NCI-H1092 (cell line): ENCODE data around the gene TNFRSF18.

Experiments used
- DNase-seq: peaks from one replicate; lab custom pipeline; 2025; lab: John Stamatoyannopoulos, UW

TNFRSF18 gene

DNA sequence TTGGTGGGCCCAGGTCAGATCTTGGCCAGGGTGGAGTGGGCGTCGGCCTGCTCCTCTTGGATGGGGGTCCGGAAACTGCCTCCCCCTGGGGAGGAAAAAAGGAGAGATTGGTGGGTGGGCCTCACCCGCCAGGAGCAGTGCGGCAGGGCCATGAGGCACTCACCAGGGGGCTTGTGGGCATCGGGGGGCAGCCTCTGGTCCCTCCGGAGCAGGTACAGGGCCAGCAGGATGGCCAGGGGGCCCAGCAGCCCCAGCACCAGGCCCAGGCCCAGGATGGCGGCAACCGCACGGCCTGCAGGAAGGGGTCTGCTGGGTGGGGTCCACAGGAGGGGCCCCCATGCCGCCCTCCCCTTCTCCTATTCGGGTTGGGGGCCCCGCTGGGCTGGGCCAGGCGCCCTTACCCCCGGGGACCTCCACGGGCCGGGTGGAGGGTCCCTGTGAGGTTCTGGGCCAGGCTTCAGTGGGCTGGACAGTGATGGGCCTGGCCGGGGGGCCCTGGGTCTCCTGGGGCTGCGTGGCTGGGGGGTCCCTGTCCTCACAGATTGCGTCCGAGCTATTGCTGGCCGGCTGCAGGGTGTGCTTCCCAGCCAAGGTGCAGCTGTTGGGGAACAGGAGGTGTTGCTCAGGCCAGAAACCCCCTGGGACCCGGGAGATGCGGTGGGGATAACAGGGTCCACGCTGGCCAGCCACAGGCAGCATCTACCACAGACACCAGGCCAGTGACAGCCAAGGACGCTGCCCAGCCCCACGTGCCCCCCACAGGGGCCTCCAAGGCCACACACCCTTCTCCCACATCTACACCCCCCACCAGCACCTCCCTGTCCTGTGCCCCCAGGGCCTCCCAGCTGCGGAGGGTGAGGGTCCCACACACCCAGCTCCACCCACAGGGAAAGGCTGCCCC, 5.4 kb upstream of the TNFRSF18 start:
- no peak for DNase-seq

DNA sequence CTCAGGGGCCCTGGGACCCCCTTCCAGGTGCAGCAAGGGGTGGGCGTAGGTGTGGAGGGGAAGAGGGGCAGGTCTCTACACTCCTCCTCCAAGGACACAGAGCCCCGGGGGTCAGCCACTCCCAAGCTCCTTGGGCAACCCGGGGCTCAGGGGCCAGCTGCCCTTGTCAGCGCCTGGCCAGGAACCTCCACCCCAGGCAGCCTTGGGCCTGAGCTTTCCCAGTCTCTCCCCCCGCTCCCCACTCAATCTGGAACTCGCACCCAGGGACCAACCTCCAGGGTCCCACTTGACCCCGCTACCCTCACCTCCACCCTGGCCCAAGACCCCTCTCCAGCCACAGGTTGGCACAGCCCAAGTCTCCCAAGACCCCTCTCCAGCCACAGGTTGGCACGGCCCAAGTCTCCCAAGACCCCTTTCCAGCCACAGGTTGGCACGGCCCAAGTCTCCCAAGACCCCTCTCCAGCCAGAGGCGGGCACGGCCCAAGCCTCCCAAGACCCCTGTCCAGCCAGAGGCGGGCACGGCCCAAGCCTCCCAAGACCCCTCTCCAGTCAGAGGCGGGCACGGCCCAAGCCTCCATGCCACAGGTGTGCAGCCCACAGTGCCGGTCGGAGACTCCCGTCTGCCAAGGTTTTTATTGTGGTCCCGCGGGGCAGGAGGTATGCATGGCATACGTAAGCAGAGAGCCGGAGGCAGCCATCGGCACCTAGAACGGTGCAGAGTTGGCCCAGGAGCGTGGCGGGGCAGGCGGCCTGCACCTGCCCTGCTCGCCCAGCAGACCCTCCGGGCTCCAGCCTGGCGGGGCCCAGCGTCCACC, 4.5 kb upstream of the TNFRSF18 start:
- no peak for DNase-seq

DNA sequence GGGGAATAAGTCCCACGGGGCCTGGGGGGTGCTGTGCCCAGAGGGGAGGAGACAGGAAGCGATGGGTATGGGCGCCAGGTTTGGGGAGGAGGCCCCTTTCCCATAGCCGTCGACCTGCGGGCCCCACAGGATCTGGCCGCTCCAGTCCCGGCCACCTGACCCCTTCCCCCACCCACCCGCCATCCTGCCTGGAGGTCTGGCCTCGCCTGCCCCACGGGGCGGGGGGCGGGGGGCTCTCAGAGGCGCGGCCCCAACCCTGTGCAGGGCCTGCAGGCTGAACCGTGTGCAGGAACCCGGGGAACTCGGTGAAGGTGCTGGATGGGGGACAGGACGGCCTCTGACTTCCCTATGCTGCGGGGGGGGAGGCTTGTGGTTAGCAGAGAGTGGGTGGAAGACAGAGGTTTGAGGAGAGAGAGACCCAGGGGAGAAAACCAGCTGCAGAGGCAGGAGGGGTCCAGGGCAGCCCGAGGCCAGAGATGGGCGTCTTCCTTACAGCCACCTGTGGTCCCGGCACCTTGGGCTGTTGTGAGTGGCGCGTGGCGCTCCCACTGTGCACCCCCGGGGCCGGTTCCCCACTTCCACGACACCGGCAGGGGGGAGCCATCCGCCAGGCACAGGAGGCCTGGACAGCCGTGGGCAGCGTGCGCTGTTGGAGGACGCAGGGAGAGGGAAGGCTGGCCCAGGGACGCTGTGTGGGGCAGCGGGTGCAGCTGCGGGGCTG, 2.5 kb upstream of the TNFRSF18 start:
- DNase-seq: no peak

GRCh38 chr1:1207571-1207892, 1.1 kb upstream of the TNFRSF18 start:
- DNase-seq: no peak

DNA sequence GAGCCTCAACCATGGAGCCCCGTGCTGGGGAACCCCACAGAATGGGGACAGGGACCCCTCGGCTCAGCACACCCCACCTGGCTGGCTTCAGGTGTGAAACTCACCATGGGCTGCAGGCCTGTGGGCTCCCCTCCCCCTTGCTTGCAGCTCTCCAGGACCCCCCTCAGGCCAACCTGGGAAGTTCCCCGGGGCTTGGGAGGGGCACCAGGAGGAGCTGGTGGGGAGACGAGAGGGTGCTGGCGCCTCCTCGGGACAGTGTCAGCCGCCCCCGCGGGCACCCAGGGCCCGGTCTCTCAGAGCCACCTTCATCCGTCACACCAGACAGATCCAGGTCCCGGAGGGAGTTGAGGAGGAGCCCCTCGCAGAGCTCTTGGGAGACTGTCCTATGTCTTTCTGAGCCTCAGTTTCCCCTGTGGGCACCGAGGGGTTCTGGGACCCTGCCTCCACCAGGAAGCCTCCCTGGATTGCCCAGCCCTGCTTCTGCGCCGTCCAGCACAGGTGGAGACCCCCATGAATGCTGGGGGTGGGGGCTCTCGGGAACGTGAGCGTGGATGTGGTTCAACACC, 657 bp upstream of the TNFRSF18 start:
- no peak for DNase-seq

GRCh38 chr1:1205769-1206375, 520 bp downstream of the TNFRSF18 start:
- no peak for DNase-seq

DNA sequence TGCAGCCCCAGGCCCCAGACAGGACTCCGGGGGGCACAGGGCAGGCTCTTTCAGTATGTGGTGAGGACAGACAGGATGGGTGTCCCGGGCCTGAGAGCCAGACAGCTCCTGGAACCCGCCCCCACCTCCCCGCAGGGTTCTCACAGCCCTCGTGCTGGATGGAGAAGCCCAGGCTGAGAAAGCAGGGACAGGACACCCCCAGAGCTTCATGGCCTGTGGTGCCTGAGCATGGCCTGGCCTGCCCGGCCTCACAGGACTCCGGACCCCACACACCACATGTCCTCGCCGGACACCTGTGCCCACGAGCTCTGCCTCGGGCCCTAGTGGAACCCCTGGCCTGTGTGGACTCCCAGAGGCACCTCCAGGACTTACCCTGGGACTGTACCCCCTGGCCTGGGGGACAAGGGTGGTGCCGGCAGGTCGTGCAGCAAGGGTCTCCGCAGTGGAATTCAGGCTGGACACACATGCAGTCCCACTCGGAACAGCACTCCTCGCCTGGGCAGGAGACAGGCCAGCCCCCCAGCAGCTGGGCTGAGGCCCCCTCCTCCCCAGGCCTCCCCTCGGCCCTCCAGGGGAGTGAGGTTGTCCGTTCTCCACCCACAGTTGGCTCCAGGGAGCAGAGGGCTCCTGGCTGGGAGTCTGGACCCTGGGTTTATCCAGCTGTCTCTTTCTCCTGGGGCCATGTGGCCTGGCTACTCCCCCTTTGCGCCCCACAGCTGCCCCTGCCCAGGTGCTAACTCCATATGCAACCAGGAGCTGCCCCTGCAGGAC, 1.2 kb downstream of the TNFRSF18 start:
- DNase-seq: no peak

DNA sequence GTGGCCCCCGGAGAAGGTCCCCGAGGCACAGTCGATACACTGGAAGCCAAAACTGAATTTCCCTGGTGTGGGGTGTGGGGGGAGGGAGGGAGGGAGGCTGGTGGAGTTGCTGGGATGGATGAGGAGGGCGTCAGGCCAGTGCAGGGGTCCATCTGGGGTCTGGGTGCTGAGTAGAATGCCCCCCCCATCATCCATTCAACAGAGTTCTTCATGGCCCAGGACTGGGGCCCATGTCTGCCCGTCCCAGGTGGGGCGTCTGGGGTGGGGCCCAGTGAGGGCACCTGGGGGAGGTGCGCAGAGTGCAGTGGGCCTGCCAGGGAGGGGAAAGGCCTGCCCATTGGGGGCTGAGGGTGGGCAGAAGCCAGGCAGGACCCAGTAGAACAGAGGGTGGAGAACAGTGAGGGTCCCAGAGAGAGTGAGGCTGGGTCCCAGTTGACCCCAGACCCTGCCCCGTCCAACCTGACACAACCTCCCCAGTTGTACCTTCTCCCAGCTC, 1.9 kb downstream of the TNFRSF18 start:
- DNase-seq: no peak

GRCh38 chr1:1203561-1204424, 2.6 kb downstream of the TNFRSF18 start:
- no peak for DNase-seq

DNA sequence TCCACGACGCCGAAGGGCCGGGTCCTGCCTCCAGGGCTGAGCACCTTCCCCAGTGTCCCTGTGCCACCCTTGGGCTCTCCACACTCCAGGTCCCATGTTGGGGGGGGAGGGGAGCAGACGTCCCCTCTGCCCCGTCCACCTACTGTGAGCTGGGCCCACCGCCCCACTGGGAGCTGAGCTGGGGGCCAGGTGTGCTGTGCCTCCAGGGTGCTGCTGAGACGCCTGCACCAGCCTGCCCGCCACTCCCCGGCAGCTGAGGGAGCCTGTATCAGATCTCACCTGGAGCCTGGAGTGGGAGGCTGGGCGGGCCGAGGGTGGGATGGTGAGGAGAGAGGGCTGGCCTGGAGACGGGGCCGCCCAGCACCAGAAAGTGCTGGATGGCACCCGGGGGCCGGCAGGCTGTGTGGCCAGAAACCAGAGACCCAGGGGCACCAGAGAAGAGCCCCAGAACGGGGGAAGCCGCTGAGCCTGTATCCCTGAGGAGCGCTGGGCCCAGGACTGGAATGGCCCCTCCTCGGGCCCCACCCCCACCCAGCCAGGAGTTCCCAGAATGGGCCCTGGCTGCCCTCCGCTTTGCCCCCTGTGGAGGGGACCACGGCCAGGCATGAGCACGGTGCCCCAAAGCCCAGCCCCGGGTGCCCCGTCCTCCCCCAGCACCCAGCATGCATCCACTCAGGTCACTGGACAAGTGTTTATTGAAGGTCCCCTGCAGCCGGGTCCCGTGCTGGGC, 3.4 kb downstream of the TNFRSF18 start:
- no peak for DNase-seq

DNA sequence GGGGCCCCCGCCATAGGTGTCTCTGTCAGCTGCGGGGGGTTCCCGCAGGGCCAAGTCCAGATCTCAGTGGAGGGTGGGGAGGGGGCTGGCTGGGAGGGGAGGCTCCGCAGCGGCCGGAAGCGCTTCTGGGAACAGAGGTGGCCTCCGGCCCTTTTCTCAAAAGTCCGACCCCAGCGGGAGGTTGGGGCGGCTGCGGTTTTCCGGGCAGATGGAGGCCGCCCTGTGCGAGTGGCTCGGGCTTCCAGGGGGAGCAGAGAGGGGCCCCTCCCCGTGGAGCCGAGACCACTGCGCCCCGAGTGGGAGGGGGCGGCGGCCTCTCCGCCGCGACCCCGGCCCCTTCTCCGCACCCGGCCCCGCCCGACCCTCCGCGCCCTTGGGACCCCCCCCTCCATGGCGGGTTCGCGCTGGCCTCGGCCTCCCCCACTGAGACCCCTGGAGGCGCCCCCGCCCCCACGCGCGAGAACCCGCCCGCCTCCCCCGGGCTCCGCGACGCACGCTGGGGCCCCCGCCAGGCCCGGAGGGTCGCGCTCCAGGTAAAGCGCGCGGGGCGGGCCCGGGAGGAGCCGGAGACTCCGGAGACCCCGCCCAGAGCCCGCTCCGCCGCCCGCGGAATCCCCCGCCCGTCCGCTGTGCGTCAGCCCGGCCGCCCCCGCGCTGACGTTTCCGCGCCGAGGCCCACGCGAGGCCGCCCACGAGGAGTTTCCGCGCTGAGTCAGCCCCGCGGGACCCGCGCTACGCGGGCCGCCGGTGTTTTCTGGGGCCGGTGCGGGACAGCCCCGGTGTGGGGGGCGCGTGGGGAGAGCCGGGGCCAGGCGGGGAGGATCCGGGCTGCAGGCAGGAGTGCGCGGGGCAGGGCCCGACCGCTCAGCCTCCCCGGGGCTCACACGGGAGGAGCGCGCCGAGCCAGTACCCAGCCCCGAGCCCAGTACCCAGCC, 5.2 kb downstream of the TNFRSF18 start:
- DNase-seq: no peak

GRCh38 chr1:1199961-1200875, 6.2 kb downstream of the TNFRSF18 start:
- DNase-seq: no peak

- no peak for DNase-seq
These were observed 7.0 kb downstream of the TNFRSF18 start for GRCh38 chr1:1199141-1199960.

DNA sequence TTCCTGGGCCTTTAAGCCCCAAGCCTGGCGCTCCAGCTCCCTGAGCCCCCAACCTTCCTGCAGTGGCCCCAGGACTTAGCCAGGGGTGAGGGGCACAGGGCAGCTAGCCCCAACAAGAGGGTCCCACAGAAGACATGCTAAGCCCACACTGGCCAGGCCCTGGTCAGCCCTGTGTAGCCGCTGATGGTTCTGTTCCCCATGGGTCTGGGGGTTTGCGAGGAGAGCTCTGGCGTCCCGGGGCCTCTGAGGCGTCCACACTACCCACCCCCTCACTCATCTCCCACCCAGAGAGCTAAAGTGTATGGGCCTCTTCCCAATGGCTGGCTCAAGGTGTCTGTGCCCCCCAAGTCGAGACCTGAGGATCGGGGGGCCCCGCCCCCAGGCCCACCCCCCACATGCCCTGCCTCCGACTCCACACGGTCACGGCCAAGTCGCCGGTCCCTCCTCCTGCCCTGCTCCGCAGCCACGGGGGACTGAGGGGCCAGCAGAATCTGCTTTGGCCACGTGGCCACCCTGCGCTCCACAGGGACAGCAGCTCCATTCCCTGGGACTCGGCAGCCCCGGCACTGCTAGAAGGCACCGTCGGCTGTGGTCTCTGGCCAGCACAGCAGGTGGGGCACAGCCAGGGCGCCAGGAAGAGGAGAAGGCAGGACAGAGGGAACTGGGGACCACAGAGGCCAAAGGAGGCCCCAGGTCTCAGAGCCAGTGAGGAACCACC, 7.8 kb downstream of the TNFRSF18 start:
- DNase-seq: no peak
